Measurements from ENCODE around the gene VAV3. TPM values are rescaled to one million over a fixed set of nuclear protein-coding genes. Genes with fewer than 3 reads are reported as not detected.

VAV3 gene
- total and polyA plus RNA-seq, 9 of the 15 experiments (the other 6 are each of a cell fraction or from before 2014, with no cell fraction given): not detected

DNA sequence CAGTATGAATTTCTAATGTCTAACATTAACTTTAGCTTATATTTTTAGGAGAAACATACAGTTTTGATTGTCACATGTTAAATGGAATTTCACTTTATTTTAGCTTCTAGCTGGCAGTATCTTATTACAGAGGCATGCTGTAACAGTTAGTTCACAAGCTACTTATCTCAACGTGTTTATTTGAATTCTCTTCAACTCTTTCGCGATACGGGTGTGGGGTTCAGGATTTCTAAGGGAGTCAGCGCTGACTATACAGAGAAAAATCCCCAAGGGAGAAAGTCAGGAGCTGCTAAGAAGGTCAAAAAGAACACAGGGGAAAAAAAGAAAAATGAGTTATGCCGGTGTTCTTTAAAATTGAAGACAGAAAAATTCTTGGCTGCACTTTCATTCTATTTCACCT is 296.2 kb downstream of the VAV3 start (continued):
- TF ChIP-seq HMG20B (CRISPR knock-in tag; IDR thresholded peaks at IDR 0.05): no peak
- TF ChIP-seq ZNF518B (CRISPR knock-in tag; IDR thresholded peaks at IDR 0.05): no peak
- no peak for TF ChIP-seq SMAD2 (IDR thresholded peaks at IDR 0.05; ENCODE audit: low read depth, low read length)
- TF ChIP-seq NR3C1 (CRISPR knock-in tag; IDR thresholded peaks at IDR 0.05): no peak
- no peak for TF ChIP-seq CREB3 (tag; conservative IDR thresholded peaks at IDR 0.05; ENCODE audit: low read depth)

DNA sequence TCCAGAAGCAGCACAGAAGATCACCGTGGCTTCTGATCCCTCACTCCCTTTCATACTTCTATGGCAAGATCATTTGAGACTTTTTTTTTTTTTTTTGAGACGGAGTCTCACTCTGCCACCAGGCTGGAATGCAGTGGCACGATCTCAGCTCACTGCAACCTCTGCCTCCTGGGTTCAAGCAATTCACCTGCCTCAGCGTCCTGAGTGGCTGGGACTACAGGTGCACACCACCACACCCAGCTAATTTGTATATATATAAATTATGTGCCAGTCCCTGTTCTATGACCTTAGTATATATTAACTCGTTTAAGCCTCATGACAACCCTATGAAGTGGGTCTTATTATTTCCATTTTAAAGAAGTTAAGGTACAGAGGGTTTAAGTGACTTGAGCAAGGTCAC is 298.5 kb downstream of the VAV3 start:
- Histone ChIP-seq H3K79me2 (ENCODE audit: control insufficient read depth, insufficient read depth, low read length) (no peaks in the 10 kb centered on the region), H3K9me3 (replicated peaks; ENCODE audit: control insufficient read depth, insufficient read depth, low read depth, low read length) (no peaks in the 10 kb centered on the region), H3K9ac (ENCODE audit: insufficient read depth in 1 of 2, low read depth in 2 of 2, low read length in 2 of 2) (no peak overlapping the region), H3K36me3 (ENCODE audit: control insufficient read depth, insufficient read depth, low read length) (no peaks in the 10 kb centered on the region), H3K9me1 (ENCODE audit: control insufficient read depth, insufficient read depth, low read length) (no peaks in the 10 kb centered on the region), H4K20me1 (replicated peaks; ENCODE audit: control insufficient read depth, insufficient read depth, low read length) (no peaks in the 10 kb centered on the region), H2AFZ (ENCODE audit: low read depth, low read length) (no peak overlapping the region), H3K4me3 (no peak overlapping the region), H3K27ac (ENCODE audit: extremely low read depth, low read depth, low read length) (no peak overlapping the region), H3K27me3 (ENCODE audit: control insufficient read depth in 2 of 2, insufficient read depth in 2 of 2, low read length in 2 of 2) (no peaks in the 10 kb centered on the region), H3K4me1 (replicated peaks in 1 of 2; ENCODE audit: control insufficient read depth in 2 of 2, insufficient read depth in 2 of 2, low read length in 2 of 2) (no peaks in the 10 kb centered on the region), H3K4me2 (ENCODE audit: insufficient read depth, low read length) (no peak overlapping the region)
- ATAC-seq: no peak
- ChIA-PET POLR2A (no interaction called here), CTCF (ENCODE audit: low intra/inter-chr PET ratio) (no interaction called here)
- 3% methylated on average over 5 of the region's 5 CpGs for WGBS (ENCODE audit: insufficient coverage, low coverage, missing lambda C conversion rate)
- intact Hi-C loops (cut with micrococcal nuclease): no loop called here
- BruUV-seq (replicated peaks): no TSS peak
- no peak for DNase-seq (ENCODE audit: extremely low read depth in 1 of 4, low spot score in 3 of 4)
- FAIRE-seq: no peak
- in situ Hi-C loops (cut with MboI): no loop called here
- TF ChIP-seq, protein P1, sequence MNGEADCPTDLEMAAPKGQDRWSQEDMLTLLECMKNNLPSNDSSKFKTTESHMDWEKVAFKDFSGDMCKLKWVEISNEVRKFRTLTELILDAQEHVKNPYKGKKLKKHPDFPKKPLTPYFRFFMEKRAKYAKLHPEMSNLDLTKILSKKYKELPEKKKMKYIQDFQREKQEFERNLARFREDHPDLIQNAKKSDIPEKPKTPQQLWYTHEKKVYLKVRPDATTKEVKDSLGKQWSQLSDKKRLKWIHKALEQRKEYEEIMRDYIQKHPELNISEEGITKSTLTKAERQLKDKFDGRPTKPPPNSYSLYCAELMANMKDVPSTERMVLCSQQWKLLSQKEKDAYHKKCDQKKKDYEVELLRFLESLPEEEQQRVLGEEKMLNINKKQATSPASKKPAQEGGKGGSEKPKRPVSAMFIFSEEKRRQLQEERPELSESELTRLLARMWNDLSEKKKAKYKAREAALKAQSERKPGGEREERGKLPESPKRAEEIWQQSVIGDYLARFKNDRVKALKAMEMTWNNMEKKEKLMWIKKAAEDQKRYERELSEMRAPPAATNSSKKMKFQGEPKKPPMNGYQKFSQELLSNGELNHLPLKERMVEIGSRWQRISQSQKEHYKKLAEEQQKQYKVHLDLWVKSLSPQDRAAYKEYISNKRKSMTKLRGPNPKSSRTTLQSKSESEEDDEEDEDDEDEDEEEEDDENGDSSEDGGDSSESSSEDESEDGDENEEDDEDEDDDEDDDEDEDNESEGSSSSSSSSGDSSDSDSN (IDR thresholded peaks at IDR 0.05; ENCODE audit: borderline replicate concordance in 1 of 2, low read depth in 2 of 2, low read length in 2 of 2): no peak
- TF ChIP-seq ZBTB17 (CRISPR knock-in tag; IDR thresholded peaks at IDR 0.05) (no peak), SMC3 (conservative IDR thresholded peaks at IDR 0.05; ENCODE audit: insufficient read depth, low read depth, low read length) (no peak), ZNF282 (CRISPR knock-in tag; IDR thresholded peaks at IDR 0.05) (no peak), KAT2B (IDR thresholded peaks at IDR 0.05; ENCODE audit: low read depth, low read length) (no peak), ZNF217 (CRISPR knock-in tag; IDR thresholded peaks at IDR 0.05) (no peak), MAFF (IDR thresholded peaks at IDR 0.05; ENCODE audit: low read length) (no peak)
- TF ChIP-seq, protein P2, sequence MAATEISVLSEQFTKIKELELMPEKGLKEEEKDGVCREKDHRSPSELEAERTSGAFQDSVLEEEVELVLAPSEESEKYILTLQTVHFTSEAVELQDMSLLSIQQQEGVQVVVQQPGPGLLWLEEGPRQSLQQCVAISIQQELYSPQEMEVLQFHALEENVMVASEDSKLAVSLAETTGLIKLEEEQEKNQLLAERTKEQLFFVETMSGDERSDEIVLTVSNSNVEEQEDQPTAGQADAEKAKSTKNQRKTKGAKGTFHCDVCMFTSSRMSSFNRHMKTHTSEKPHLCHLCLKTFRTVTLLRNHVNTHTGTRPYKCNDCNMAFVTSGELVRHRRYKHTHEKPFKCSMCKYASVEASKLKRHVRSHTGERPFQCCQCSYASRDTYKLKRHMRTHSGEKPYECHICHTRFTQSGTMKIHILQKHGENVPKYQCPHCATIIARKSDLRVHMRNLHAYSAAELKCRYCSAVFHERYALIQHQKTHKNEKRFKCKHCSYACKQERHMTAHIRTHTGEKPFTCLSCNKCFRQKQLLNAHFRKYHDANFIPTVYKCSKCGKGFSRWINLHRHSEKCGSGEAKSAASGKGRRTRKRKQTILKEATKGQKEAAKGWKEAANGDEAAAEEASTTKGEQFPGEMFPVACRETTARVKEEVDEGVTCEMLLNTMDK (IDR thresholded peaks at IDR 0.05; ENCODE audit: borderline replicate concordance, insufficient read depth, low read depth, low read length, poor library complexity, severe bottlenecking): no peak
